Activated CD8-positive, alpha-beta memory T cell treated with anti-CD3 and anti-CD28 coated beads for 1 hour (primary cell): ENCODE results near the gene TP53I11.

Experiments
- DNase-seq, 2 donors: peaks; one replicate each; pipeline ENCODE4 v3.0.0-alpha.2; 2020; ENCODE audit warnings: low read depth in 1 of 2; ENCODE audit errors: extremely low read depth in 1 of 2

TP53I11 gene

DNA sequence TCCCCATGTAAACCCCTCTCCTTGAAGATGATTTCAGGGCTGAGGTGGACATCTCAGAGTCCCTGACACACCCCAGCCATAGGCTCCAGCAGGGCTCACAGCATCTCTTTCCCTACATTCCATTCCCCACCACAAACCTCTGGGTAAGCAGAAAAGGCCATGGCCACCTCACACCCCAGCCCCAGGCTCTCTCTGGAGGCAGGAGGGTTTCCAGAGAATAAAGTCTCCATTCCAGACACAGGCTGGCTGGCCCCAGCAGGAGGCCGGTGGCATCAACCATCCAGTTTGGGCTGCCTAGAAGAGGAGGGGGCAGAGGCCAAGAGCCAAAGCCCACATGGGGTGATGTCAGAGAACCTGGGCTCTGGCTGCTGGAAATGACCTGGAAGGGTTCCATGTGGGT, 61.4 kb downstream of the TP53I11 start:
- DNase-seq: no peak

DNA sequence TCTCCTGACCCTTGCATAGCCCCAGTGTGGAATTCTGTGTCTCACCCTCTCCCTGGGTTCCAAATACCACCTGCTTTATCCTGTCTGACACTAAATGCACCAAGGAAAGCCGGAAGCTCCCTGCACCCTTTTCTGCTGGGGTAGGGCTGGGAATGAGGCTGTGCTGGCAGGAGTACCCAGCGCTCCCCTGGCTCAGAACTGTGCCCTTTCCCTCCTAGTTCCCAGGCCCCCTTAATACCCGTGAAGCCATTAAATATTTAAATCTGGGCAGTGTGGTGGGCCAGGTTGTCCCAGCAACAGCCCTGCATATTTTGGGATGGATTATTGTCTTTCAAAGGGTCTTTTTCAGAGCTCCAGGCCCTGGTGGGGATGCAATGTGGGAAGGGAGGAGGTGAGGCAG, 63.0 kb downstream of the TP53I11 start:
- DNase-seq: no peak

DNA sequence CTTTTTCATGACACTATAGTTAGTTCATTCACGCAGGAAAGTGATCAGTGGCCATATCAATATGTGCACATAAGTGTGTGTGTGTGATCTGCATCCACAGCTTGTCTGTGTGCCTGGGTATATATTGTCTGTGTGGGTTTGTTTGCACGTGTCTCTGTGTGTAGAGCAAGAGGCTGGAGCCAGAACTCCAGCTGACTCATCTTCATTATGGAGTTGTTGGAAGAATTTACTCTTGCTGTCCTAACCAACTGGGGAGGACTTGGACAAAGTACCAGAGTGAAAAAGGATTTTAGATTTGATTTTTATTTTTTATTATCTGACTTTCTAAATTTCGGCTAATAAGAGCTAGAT, 63.9 kb downstream of the TP53I11 start:
- DNase-seq: no peak

DNA sequence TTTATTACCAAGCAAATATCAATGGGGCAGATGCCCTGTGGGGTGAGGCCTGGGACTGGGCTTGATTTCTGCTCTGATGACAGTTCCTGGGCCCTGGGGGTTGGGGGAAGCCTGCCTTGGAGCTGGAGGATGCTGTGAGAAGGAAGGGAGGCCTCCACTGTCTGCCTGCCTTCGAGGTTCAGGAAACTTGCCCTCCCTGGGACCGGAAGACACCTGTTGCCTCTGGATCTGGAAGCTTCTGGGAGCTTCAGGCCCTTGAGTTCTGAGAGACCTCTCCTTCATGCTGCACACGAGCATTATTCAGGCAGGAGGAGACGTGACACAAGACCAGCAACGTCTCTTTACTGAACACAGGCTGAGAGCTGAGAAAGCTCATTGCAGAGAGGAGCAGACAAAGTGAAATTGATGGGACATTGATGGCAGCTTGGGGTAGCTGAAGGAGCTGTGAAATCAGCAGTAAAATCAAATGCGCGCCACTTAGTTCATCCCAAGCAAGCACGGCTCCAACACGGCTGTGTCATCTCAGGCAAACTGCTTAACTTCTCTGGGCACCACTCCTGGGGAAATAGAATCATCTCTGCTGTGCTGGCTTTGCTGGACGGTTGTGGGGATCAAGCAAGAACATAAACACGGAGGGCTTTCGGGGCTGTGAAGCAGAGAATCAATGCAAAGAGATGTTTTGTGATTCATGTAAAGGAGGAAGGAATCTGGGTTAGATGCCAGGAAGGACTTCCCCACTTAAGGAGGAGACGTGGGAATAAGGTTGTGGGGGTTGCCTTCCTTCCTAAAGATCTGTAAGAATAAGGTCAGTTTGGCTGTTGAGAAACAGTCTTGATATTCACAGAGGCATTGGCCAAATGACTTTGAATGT, 64.5 kb downstream of the TP53I11 start:
- DNase-seq: no peak

DNA sequence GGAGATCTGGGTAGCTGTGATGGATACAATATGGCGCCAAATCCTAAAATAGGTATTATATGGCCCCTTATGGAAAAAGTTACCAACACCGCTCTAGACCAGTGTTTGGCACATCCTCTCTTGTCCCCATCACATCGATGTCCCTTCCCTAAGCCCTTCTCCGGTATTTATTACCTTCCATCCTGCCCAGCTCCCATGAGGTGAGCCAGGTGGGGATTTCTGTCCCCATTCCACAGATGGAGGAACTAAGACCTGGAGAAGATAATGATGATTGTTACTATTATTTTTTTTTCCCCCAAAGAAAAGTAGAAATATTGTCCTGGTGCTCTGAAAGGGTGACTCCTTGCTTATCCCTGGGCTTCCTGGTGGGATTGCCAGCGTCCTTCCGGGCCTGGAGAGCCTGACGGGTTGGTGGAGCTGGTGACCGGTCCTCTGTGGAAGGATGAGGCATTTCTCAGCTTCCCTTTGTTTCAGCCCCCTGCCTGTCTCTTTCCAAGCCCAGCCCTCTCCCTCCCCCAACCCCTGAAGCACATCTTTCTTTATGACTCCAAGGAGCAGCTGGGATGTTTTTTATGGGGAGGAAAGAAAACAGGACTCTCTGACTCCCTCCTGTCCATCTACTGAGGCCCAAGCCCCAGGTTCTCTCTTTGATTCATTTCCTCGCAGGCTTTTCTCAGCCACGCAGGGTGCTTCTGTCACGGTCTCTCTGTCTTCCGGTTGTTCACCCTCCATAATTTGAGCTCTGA, 65.4 kb downstream of the TP53I11 start:
- DNase-seq: no peak

DNA sequence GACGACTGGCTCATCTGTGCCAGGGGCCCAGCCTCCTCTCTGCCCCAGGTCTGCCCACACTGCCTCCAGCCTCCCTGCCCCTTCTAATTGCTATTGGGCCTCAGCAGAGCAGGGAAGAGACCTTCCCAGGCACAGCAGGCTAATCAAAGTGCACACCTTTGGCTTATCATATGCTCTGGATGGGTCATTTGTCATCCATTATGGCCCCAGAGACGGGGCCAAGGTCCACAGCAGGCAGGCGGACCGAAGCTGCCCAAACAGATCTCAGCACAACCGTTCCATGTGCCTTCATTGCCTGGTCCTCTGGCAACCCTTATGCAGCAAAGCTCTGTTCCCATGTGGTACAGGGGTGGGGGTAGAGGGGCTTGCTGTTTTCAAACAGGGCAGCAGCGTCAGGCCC, 66.6 kb downstream of the TP53I11 start:
- no peak for DNase-seq

DNA sequence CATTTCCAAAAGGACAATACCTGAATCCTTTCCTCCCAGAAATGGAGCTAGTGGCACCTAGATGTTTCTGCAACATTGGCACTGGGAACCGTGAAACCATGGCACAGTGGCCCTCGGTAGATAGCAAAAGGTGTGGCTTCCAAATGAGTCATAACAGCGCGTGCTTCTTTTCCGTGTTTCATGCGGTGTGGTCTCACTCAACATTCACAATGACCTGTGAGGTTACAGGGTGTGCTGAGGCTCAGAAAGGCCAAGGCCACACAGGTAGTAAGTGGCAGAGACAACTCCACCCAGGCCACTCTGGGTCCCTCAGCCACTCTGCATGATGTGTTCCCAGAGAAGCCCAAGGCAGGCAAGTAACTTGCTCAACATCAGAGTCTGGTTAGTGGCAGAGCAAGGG, 67.4 kb downstream of the TP53I11 start:
- no peak for DNase-seq
